Activated T-helper 17 cell treated with anti-CD3 and anti-CD28 coated beads, Interleukin-2, amount 50 U/mL, for 72 hours (primary cell): Measurements from ENCODE around the gene FAM32A. TPM values are rescaled to one million over a fixed set of nuclear protein-coding genes. Genes with fewer than 3 reads are reported as not detected.
"Not testable (repeated sequence)": the region's sequence is repeated elsewhere in the genome, so short reads cannot be mapped to it uniquely, and the experiment has no call there.

Source experiments
- ATAC-seq: fragments of 150-1000 bp; cut with Tn5 transposase; replicated peaks from 2 replicates; pipeline ENCODE4 v1.10.0; 2021; ENCODE audit warnings: mild to moderate bottlenecking, moderate library complexity
- H3K27ac Mint-ChIP-seq: one replicate; pipeline ENCODE4 v1.8.0; 2022; ENCODE audit warnings: mixed read lengths
- H3K27me3 Mint-ChIP-seq: one replicate; pipeline ENCODE4 v1.8.0; 2022; ENCODE audit warnings: mixed read lengths
- H3K36me3 Mint-ChIP-seq: one replicate; pipeline ENCODE4 v1.8.0; 2022; ENCODE audit warnings: low read depth, mild to moderate bottlenecking, mixed read lengths
- H3K4me1 Mint-ChIP-seq: one replicate; pipeline ENCODE4 v1.8.0; 2022; ENCODE audit warnings: mixed read lengths
- H3K4me3 Mint-ChIP-seq: one replicate; pipeline ENCODE4 v1.8.0; 2022; ENCODE audit warnings: mild to moderate bottlenecking, mixed read lengths
- H3K9me3 Mint-ChIP-seq: one replicate; pipeline ENCODE4 v1.8.0; 2022; ENCODE audit warnings: mixed read lengths
- total RNA-seq, 2 donors: library from RNA; stranded (reverse); gene quantifications; one replicate each; pipeline ENCODE4 v1.2.3, GENCODE V29; 2022

FAM32A gene
- total RNA-seq, 2 donors from 2014 or later = 43.0 to 61.9 TPM

DNA sequence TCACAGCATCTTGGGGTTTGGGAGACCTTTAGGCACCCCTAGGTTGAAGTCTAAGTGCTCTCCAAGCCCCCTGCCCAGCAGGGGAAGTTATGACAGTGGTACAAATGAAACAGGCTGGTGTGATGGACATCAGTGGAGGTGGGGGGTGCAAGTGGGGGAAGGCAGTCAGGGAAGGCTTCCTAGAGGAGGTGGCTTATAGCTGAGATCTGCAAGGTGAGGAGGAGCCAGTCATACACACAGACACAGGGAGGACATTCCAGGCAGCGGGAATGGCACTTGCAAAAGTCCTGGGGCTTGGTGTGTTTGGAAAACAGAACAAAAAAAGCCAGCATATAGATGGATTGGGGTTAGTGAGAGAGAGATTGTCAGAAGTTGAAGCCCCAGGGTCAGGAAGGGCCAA, 30.1 kb upstream of the FAM32A start:
- H3K9me3 Mint-ChIP-seq = no peaks in the 10 kb centered on the region
- H3K4me3 Mint-ChIP-seq = no peak overlapping the region
- peak overlapping the region; percentile 31 for H3K27ac Mint-ChIP-seq
- H3K27me3 Mint-ChIP-seq = no peaks in the 10 kb centered on the region
- ATAC-seq = no peak
- H3K4me1 Mint-ChIP-seq = peaks cover 8% of the 10 kb centered on the region
- H3K36me3 Mint-ChIP-seq = peaks cover 80% of the 10 kb centered on the region

DNA sequence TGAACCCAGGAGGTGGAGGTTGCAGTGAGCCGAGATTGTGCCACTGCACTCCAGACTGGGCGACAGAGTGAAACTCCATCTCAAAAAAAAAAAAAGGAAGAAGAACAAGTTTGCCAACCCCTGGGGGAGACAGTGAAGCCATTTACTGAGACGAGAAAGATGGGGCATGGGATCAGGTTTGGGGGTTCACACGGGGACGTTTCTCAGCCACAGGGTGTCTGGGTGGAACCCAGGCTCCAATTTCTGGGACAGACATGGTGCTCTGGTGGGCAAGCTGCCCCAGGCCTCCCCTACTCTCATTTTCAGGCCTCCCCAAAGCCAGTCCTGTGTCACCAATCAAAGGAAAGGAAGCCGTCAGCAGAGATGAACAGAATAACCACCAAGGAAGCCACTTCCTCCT, 28.3 kb upstream of the FAM32A start:
- H3K27me3 Mint-ChIP-seq = no peaks in the 10 kb centered on the region
- no peaks in the 10 kb centered on the region for H3K9me3 Mint-ChIP-seq
- H3K36me3 Mint-ChIP-seq = peaks cover 62% of the 10 kb centered on the region
- H3K4me3 Mint-ChIP-seq = no peak overlapping the region
- peaks cover 25% of the 10 kb centered on the region for H3K4me1 Mint-ChIP-seq
- H3K27ac Mint-ChIP-seq = no peak overlapping the region
- no peak for ATAC-seq

DNA sequence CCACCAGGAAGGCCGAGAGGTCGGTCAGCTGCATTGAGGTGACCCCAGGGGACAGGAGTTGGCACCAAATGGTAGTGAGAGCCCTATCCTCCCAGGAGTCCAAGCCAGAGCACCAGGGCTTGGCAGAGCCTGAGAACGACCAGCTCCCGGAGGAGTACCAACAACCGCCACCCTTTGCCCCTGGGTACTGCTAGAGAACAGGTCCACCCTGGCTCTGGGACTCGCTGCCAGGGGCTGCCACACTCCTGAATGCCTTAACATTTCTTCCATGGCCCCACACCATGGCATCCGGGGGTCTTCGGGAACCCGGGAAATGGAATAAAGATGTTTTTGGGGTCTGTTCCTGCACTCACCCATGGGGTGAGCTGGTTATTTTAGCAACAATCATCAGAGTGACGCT, 27.6 kb upstream of the FAM32A start:
- Mint-ChIP-seq H3K4me1 (peaks cover 25% of the 10 kb centered on the region), H3K4me3 (no peak overlapping the region), H3K36me3 (peaks cover 55% of the 10 kb centered on the region)

DNA sequence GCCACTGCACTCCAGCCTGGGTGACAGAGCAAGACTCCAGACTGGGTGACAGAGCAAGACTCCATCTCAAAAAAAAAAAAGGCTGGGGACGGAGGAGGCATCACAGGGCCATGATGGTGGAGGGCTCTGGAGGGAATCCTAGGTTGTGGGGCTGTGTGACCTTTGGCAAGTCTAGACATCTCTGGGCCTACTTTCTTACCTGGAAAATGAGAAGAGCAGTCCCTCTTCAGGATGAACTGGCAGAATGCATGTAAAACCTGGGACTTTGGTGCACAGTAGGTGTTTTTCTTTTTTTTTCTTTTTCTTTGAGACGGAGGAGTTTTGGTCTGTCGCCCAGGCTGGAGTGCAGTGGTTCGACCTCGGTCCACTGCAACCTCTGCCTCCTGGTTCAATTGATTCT, 25.6 kb upstream of the FAM32A start:
- Mint-ChIP-seq H3K36me3 (peaks cover 34% of the 10 kb centered on the region), H3K27me3 (no peaks in the 10 kb centered on the region), H3K27ac (no peak overlapping the region), H3K4me3 (no peak overlapping the region), H3K4me1 (peaks cover 25% of the 10 kb centered on the region), H3K9me3 (no peaks in the 10 kb centered on the region)
- ATAC-seq = no peak

More for the DNA sequence above, 27.6 kb upstream of the FAM32A start:
- Mint-ChIP-seq H3K9me3 (no peaks in the 10 kb centered on the region), H3K27me3 (no peaks in the 10 kb centered on the region), H3K27ac (no peak overlapping the region)
- no peak for ATAC-seq

DNA sequence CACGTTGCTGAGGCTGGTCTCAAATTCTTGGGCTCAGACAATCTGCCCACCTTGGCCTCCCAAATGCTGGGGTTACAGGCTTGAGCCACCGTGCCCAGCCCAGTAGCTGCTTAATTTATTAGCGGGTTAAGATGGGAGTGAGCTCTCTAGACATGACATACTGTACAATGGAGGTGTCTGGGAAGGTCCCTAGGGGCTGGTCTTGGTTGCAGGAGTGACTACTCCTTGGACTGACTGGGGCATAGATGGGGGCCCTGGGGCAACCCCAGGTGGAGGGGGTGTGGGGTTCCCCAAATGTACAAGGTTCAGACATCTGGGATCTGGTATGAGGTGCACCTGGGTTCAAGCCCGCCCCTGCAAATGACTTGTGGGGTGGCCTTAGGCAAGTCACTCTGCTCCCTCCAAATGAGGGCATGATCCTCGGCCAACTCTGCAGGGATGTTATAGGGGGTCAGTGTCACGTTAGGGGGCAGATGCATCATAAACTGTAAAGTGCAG, 24.7 kb upstream of the FAM32A start:
- peak; percentile 25 for ATAC-seq
- Mint-ChIP-seq H3K4me3 (peak overlapping the region; percentile 66), H3K36me3 (peaks cover 26% of the 10 kb centered on the region), H3K9me3 (no peaks in the 10 kb centered on the region), H3K27ac (peak overlapping the region; percentile 90), H3K27me3 (no peaks in the 10 kb centered on the region), H3K4me1 (peaks cover 17% of the 10 kb centered on the region)

DNA sequence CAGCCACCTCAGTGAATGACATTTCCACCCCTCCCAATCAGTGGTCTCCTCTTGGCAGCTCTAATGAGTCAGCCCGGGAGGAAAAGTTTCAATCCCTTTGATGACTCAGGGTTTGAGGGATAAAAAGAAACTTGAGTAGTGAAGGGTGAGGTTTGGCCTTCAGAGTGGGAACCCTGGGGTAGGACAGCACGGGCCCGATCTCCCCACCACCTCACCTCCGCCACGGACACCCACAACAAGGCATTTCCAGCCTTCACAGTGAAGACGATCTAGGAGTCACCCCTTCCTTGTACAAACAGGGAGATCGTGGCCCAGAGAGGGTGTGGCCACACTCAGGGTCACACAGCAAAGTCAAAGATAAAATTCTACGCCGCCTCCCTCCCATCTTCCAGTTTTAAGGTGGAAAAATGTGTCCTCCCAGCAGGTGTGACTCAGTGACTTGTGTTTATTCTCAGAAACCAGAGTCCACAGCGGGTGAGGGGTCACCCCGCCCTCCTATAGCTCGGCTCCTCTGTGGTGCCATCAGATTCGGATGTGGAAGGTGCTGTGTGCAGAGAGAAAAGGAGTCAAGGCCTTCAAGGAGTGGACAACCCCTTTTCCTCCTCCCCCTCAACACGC, 24.2 kb upstream of the FAM32A start:
- peak overlapping the region; percentile 90 for H3K27ac Mint-ChIP-seq
- peaks cover 17% of the 10 kb centered on the region for H3K4me1 Mint-ChIP-seq
- no peaks in the 10 kb centered on the region for H3K9me3 Mint-ChIP-seq
- peak overlapping the region; percentile 66 for H3K4me3 Mint-ChIP-seq
- peak; percentile 87 for ATAC-seq
- H3K36me3 Mint-ChIP-seq = peaks cover 20% of the 10 kb centered on the region
- no peaks in the 10 kb centered on the region for H3K27me3 Mint-ChIP-seq

DNA sequence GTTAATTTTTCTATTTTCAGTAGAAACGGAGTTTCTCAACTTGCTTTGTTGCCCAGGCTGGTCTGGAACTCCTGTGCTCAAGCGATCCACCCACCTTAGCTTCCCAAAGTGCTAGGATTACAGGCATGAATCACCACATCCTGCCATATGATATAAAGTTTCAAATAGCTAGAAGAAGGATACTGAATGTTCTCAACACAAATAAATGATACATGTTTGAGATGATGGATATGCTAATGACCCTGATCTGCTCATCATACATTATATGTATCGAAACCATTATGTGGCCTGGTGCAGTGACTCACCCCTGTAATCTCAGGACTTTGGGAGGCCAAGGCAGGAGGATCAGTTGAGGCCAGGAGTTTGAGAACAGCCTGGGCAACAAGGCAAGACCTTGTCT, 23.4 kb upstream of the FAM32A start:
- H3K9me3 Mint-ChIP-seq = no peaks in the 10 kb centered on the region
- ATAC-seq = peak; percentile 46
- no peaks in the 10 kb centered on the region for H3K27me3 Mint-ChIP-seq
- peak overlapping the region; percentile 66 for H3K4me3 Mint-ChIP-seq
- peaks cover 12% of the 10 kb centered on the region for H3K36me3 Mint-ChIP-seq
- peaks cover 17% of the 10 kb centered on the region for H3K4me1 Mint-ChIP-seq
- H3K27ac Mint-ChIP-seq = peak overlapping the region; percentile 90

DNA sequence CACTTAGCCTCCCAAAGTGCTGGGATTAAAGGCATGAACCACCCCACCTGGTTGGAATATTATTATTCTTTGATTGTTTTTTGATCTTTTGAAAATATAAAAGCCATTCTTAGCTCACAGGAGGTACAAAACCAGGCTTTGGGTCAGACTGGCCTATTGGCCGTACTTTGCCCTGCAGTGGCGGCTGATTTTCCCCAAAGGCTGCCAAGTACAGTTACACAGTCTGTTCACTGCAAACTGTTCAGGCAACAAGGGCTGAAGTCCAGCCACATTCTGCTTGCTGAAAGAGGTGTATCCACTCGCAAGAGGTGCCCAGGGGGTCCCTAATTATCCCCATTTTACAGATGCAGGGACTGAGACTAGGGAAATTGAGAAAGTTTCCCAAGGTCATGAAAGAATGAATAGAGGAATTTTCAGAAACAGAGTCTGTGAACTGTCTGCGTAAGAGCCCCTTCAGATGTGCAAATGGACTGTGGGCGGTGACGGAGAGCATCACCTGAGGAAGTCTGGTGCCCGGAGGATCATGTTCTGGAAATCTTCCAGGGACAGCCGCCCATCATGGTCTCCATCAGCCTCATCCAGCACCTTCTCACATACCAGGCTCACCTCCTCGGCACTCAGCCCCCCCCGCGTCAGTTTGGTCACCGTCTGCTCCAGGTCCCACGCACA, 20.9 kb upstream of the FAM32A start:
- Mint-ChIP-seq H3K9me3 (no peaks in the 10 kb centered on the region), H3K27ac (no peak overlapping the region), H3K36me3 (no peaks in the 10 kb centered on the region), H3K27me3 (no peaks in the 10 kb centered on the region), H3K4me1 (peaks cover 17% of the 10 kb centered on the region), H3K4me3 (no peak overlapping the region)
- no peak for ATAC-seq

DNA sequence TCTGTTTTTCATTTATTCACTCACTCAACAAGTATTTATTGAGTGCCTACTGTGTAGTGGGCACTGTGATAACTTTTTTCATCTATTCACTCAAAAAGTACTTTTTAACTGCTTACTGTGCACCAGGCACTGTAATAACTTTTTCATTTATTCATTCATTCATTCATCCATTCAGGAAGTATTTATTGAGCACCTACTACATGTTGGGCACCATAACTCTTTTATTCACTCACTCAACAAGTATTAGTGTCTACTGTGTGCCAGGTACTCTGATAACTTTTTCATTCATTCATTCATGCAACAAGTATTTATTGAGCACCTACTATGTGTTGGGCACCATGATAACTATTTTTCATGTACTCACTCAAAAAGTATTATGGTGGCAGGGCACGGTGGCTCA, 18.8 kb upstream of the FAM32A start:
- Mint-ChIP-seq H3K4me3 (no peak overlapping the region), H3K9me3 (no peaks in the 10 kb centered on the region), H3K4me1 (peaks cover 5% of the 10 kb centered on the region), H3K27ac (no peak overlapping the region), H3K27me3 (no peaks in the 10 kb centered on the region), H3K36me3 (no peaks in the 10 kb centered on the region)
- ATAC-seq = no peak

DNA sequence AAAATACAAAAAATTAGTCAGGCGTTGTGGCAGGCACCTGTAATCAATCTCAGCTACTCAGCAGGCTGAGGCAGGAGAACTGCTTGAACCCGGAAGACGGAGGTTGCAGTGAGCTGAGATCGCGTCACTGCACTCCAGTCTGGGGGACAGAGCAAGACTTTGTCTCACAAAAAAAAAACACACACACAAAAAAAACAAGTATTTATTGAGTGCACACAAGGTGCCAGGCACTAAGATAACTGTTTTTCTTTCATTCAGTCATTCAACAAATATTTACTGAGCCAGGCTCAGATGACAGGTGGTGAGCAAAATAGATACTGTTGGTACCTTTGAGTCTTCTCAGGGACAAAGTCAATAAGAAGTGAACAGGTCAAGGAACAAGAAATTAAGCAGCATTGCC, 18.2 kb upstream of the FAM32A start:
- Mint-ChIP-seq H3K4me3 (no peak overlapping the region), H3K36me3 (no peaks in the 10 kb centered on the region), H3K27me3 (no peaks in the 10 kb centered on the region), H3K4me1 (no peaks in the 10 kb centered on the region), H3K27ac (no peak overlapping the region), H3K9me3 (no peaks in the 10 kb centered on the region)
- ATAC-seq = no peak

DNA sequence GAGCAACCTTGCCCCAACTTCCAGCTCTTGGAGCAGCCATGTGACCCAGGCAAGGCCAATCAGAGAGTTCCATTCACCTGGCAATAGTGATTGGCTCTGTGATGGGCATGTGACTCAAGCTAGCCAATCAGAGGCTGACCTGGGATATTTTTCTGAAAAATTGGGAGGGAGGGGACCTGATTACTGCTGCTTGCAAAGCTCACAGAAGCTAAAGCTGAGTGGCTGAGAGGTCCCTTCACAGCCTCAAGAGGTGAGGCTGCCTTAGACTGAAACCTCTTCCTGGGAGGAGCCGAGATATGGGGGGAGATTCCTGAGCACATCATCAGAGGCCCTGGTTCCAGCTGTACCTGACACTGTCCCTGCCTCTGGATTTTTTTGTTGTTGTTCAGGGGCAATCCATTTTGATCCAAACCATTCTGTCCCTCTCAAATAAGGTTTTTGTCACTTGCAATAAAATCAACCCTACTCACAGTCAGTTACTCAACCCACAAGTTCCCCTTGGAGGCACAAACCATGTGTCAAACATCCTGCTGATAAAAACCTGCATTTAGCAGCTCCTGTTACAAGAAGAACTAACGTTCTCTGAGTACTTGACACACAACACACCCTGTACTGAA, 16.6 kb upstream of the FAM32A start:
- H3K4me1 Mint-ChIP-seq = no peaks in the 10 kb centered on the region
- H3K4me3 Mint-ChIP-seq = no peak overlapping the region
- H3K36me3 Mint-ChIP-seq = no peaks in the 10 kb centered on the region
- H3K27ac Mint-ChIP-seq = no peak overlapping the region
- no peaks in the 10 kb centered on the region for H3K27me3 Mint-ChIP-seq
- peak; percentile 59 for ATAC-seq
- H3K9me3 Mint-ChIP-seq = no peaks in the 10 kb centered on the region

DNA sequence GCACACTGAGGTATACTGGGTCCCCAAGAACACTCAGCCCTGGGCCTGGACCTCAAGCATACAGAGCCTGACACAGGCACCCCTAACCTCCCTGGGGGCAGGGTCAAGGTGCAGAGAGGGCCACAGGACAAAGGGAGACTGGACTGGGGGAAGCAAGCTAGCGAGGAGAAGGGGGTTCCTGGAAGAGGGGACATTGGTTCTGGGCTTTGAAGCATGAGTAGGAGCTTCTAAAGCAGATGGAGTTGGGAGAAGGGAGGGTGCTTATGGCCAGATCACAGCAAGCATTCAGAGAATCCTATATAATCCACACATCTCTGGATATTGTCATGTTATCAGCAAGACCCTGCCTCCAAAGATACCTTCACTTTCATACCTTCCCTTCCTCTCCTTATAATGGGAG, 15.1 kb upstream of the FAM32A start:
- Mint-ChIP-seq H3K9me3 (no peaks in the 10 kb centered on the region), H3K4me3 (no peak overlapping the region), H3K36me3 (no peaks in the 10 kb centered on the region), H3K27me3 (no peaks in the 10 kb centered on the region), H3K4me1 (no peaks in the 10 kb centered on the region), H3K27ac (no peak overlapping the region)
- no peak for ATAC-seq

DNA sequence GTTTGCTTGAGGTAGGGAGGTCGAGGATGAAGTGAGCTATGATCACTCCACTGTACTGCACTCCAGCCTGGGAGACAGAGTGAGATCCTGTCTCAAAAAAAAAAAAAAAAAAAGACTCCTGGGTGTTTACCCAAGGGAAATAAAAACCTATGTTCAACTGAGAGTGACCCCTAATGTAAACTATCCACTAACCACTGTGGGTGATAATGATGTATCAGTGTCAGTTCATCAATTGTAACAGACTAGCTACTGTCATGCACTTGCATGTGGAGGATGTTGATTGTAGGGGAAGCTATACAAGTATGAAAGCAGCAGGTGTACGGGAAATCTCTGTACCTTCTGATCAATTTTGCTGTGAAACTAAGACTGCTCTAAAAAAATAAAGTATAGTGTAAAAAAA, 9.3 kb upstream of the FAM32A start:
- no peak for ATAC-seq
- H3K4me3 Mint-ChIP-seq = no peak overlapping the region
- no peak overlapping the region for H3K27ac Mint-ChIP-seq
- H3K27me3 Mint-ChIP-seq = no peaks in the 10 kb centered on the region
- H3K36me3 Mint-ChIP-seq = no peaks in the 10 kb centered on the region
- no peaks in the 10 kb centered on the region for H3K9me3 Mint-ChIP-seq
- no peaks in the 10 kb centered on the region for H3K4me1 Mint-ChIP-seq

DNA sequence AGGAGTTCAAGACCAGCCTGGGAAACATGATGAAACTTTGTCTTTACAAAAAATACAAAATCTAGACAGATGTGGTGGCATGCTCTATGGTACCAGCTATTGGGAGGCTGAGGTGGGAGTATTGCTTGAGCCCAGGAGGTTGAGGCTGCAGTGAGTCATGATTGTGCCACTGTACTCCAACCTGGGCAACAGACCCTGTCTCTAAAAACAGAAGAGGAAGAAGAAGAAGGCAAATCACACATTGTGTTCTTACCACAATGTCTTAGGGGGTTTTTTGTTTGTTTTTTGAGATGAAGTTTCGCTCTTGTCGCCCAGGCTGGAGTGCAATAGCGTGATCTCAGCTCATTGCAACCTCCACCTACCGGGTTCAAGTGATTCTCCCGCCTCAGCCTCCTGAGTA, 6.3 kb upstream of the FAM32A start:
- H3K4me3 Mint-ChIP-seq, H3K27ac Mint-ChIP-seq, H3K36me3 Mint-ChIP-seq, H3K9me3 Mint-ChIP-seq, H3K4me1 Mint-ChIP-seq, ATAC-seq, H3K27me3 Mint-ChIP-seq: not testable (repeated sequence)

DNA sequence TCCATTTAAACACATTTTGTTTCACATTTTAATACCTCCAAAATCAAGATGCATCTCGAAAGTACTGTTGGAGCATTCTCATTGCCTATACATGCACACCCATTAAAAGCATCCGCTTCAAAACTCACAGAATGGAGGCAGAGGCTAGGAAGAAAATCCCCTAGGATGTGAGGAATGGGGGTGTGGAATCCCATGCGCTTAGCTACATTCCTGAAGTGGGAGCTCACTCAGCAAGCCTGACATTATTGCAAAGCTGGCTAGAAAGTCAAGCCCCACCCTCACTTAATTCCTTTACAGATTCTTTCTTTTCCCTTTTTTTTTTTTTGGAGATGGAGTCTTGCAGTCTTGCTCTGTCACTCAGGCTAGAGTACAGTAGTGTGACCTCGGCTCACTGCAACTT, 4.6 kb upstream of the FAM32A start:
- no peak for ATAC-seq
- H3K9me3 Mint-ChIP-seq = no peaks in the 10 kb centered on the region
- peaks cover 7% of the 10 kb centered on the region for H3K36me3 Mint-ChIP-seq
- H3K27me3 Mint-ChIP-seq = no peaks in the 10 kb centered on the region
- H3K27ac Mint-ChIP-seq = no peak overlapping the region
- H3K4me1 Mint-ChIP-seq = no peaks in the 10 kb centered on the region
- H3K4me3 Mint-ChIP-seq = no peak overlapping the region
